SJCRH30 (cell line): Measurements from ENCODE around the gene ADGRG4. TPM values are rescaled to one million over a fixed set of nuclear protein-coding genes. Genes with fewer than 3 reads are reported as not detected.
"Not testable (repeated sequence)": the region's sequence is repeated elsewhere in the genome, so short reads cannot be mapped to it uniquely, and the experiment has no call there.

ENCODE experiments used
- DNase-seq, 2 experiments: peaks; one replicate each; pipeline ENCODE4 v3.0.0-alpha.2; 2015 to 2020
- H3K27ac ChIP-seq: fragments of 250-450 bp; sonication (Bioruptor Pico); 2 replicates; pipeline ENCODE4 v1.5.1; 2020; ENCODE audit warnings: mild to moderate bottlenecking, moderate library complexity
- H3K27me3 ChIP-seq: fragments of 250-450 bp; sonication (Bioruptor Pico); 2 replicates; pipeline ENCODE4 v1.5.1; 2020; ENCODE audit warnings: mild to moderate bottlenecking, moderate library complexity
- H3K36me3 ChIP-seq: fragments of 250-450 bp; sonication (Bioruptor Pico); 2 replicates; pipeline ENCODE4 v1.5.1; 2020; ENCODE audit warnings: mild to moderate bottlenecking, moderate library complexity
- H3K4me1 ChIP-seq: fragments of 250-450 bp; sonication (Bioruptor Pico); 2 replicates; pipeline ENCODE4 v1.5.1; 2020; ENCODE audit warnings: mild to moderate bottlenecking, moderate library complexity
- H3K4me3 ChIP-seq: fragments of 250-450 bp; sonication (Bioruptor Pico); 2 replicates; pipeline ENCODE4 v1.5.1; 2020; ENCODE audit warnings: mild to moderate bottlenecking, moderate library complexity
- H3K9me3 ChIP-seq: fragments of 250-450 bp; sonication (Bioruptor Pico); replicated peaks from 2 replicates; pipeline ENCODE4 v1.5.1; 2020; ENCODE audit warnings: mild to moderate bottlenecking, moderate library complexity
- total RNA-seq: library from RNA; depleted of rRNA; stranded (reverse); fragments of >200 nt; shearing (Covaris generic); gene quantifications from 2 replicates; pipeline ENCODE4 v1.2.3, GENCODE V29; 2014

The ADGRG4 gene
- total RNA-seq, 1 experiment from 2014 or later, result not detected

DNA sequence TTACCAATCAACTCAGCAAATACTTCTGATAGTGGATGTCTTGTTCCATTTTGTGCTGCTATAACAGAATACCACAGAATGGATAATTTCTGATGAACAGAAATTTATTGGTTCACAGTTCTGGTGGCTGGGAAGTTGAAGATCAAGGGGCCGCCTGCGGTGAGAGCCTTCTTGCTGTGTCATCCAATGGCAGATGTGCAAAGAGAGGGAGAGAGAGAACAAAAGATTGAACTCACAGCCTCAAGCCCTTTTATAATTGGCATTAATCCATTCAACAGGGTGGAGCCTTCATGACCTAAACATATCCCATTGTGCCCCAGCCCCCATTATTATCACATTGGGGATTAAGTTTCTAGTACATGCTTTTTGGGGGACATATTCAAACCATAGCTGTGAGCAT is 86.1 kb downstream of the ADGRG4 start:
- no peak for DNase-seq
- Histone ChIP-seq H3K9me3 (no peaks in the 10 kb centered on the region), H3K36me3 (no peaks in the 10 kb centered on the region), H3K27me3 (no peaks in the 10 kb centered on the region), H3K27ac (no peak overlapping the region), H3K4me1 (no peaks in the 10 kb centered on the region), H3K4me3 (no peak overlapping the region)

DNA sequence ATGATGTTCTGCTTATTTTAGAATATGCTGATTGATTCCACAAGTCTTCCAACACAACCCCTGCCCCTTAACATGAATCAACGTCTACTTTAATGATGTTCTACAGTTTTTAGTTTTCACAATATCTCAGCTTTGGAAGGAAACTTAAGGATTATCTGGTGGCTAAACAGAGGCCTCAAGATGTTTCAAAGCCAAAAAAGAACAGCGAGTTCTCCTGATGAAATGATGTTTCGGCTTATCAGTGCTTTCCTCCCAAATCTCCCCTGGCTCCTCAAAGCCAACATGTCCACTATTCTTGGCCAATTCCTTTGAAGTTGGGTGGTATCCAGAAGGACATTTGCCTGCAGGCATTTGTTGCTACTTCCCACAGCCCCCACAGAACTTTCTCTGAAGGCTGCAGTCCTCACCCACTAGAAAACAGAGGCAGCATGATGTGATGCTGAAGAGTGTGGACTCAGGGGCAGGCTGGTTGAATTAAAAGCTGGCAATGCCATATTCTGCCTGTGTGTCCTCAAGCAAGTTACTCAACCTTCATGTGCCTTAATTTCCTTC is 87.3 kb downstream of the ADGRG4 start:
- Histone ChIP-seq H3K9me3 (no peaks in the 10 kb centered on the region), H3K36me3 (no peaks in the 10 kb centered on the region), H3K27ac (no peak overlapping the region), H3K27me3 (no peaks in the 10 kb centered on the region), H3K4me1 (no peaks in the 10 kb centered on the region), H3K4me3 (no peak overlapping the region)
- no peak for DNase-seq

DNA sequence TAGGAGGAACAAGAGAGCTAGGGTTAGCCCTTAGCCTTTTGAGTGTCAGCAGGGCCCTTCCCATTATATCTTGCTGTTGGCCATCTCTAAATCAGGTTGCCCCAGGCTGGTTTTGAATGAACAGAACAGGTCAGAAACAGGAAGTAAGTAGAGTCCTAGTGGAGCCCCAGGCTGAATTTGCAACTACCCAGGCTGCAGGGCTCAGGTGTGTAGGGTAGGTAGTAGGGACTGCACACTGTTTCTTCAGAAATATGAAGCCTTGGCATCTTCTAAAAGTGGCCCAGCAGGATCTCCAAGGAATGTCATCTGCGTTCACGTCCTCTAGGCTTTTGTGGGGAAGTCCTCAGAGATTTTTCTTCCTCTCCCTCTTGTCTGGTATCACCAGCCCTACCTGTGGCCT is 90.2 kb downstream of the ADGRG4 start:
- Histone ChIP-seq H3K36me3 (no peaks in the 10 kb centered on the region), H3K27me3 (no peaks in the 10 kb centered on the region), H3K27ac (no peak overlapping the region), H3K4me3 (no peak overlapping the region), H3K4me1 (no peaks in the 10 kb centered on the region), H3K9me3 (no peaks in the 10 kb centered on the region)
- DNase-seq, result no peak

- no peak overlapping the region for H3K4me3 ChIP-seq
- H3K4me1 ChIP-seq, result no peaks in the 10 kb centered on the region
- H3K27me3 ChIP-seq, result no peaks in the 10 kb centered on the region
- no peaks in the 10 kb centered on the region for H3K36me3 ChIP-seq
- H3K27ac ChIP-seq, result no peak overlapping the region
- DNase-seq, result no peak
- no peaks in the 10 kb centered on the region for H3K9me3 ChIP-seq
These were observed 94.5 kb downstream of the ADGRG4 start for GRCh38 chrX:136395271-136395670.

- no peak for DNase-seq
- Histone ChIP-seq H3K27ac (no peak overlapping the region), H3K9me3 (no peaks in the 10 kb centered on the region), H3K4me3 (no peak overlapping the region), H3K4me1 (no peaks in the 10 kb centered on the region), H3K36me3 (no peaks in the 10 kb centered on the region), H3K27me3 (no peaks in the 10 kb centered on the region)
These were observed 96.2 kb downstream of the ADGRG4 start for GRCh38 chrX:136397001-136397400.

DNA sequence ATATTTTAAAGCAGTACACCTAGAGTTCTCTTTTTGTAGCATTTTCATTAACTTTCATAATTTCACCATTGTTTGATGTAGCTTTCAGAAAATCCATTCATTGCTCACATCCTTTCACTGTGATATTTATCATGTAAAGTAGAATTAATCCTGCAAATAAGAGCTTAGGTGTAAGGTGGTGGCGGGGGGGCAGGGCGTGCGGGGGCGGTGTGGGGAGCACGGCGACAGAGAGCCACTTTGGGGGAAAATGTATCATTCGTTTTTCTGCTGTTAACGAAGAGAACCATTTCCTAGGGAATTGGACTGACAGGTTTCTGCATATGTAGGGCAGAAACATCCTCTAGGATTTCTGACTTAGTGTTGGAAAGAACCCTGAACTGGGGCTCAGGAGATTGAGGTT is 104.4 kb downstream of the ADGRG4 start:
- Histone ChIP-seq H3K4me1 (no peaks in the 10 kb centered on the region), H3K36me3 (no peaks in the 10 kb centered on the region), H3K4me3 (no peak overlapping the region), H3K9me3 (no peaks in the 10 kb centered on the region), H3K27me3 (no peaks in the 10 kb centered on the region), H3K27ac (no peak overlapping the region)
- no peak for DNase-seq

DNA sequence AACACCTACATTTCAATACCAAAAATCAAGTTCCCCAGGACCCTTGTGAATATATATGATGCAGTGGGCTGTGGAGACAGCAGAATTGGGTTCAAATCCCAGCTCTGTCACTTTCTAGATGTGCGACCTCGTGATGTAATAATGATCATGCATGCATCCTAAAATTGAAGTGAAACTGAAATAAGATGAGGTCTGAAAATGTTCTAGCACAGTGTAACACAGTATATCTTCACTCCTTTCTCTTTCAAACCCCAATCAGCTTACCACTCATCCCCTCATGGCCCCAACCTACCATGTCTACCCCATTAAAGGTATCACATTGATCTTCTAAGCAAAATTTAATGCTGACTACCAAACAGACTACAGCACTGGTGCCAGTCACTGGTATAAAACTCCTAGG is 117.0 kb downstream of the ADGRG4 start:
- H3K4me3 ChIP-seq, result no peak overlapping the region
- DNase-seq, result no peak
- no peaks in the 10 kb centered on the region for H3K4me1 ChIP-seq
- H3K9me3 ChIP-seq, result no peaks in the 10 kb centered on the region
- no peaks in the 10 kb centered on the region for H3K27me3 ChIP-seq
- H3K36me3 ChIP-seq, result no peaks in the 10 kb centered on the region
- H3K27ac ChIP-seq, result no peak overlapping the region

DNA sequence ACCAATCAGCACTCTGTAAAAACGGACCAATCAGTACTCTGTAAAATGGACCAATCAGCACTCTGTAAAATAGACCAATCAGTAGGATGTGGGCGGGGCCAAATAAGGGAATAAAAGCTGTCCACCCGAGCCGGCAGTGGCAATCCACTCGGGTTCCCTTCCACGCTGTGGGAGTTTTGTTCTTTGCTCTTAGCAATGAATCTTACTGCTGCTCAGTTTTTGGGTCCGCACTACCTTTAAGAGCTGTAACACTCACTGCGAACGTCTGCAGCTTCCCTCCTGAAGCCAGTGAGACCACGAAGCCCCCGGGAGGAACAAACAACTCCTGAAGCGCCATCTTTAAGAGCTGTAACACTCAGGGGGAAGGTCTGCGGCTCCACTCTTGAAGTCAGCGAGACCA is 120.6 kb downstream of the ADGRG4 start:
- DNase-seq, result no peak
- Histone ChIP-seq H3K4me1 (no peaks in the 10 kb centered on the region), H3K4me3 (no peak overlapping the region), H3K27ac (no peak overlapping the region), H3K27me3 (no peaks in the 10 kb centered on the region), H3K36me3 (no peaks in the 10 kb centered on the region), H3K9me3 (no peaks in the 10 kb centered on the region)

- no peaks in the 10 kb centered on the region for H3K36me3 ChIP-seq
- no peak for DNase-seq
These were observed 123.0 kb downstream of the ADGRG4 start for GRCh38 chrX:136423724-136424123.

GRCh38 chrX:136425996-136426395 is 125.2 kb downstream of the ADGRG4 start:
- DNase-seq, result no peak
- Histone ChIP-seq H3K27ac (no peak overlapping the region), H3K27me3 (no peaks in the 10 kb centered on the region), H3K4me3 (no peak overlapping the region), H3K36me3 (no peaks in the 10 kb centered on the region), H3K4me1 (no peaks in the 10 kb centered on the region), H3K9me3 (no peaks in the 10 kb centered on the region)

More at GRCh38 chrX:136423724-136424123, 123.0 kb downstream of the ADGRG4 start:
- Histone ChIP-seq H3K4me3 (no peak overlapping the region), H3K27me3 (no peaks in the 10 kb centered on the region), H3K27ac (no peak overlapping the region), H3K9me3 (no peaks in the 10 kb centered on the region), H3K4me1 (no peaks in the 10 kb centered on the region)

DNA sequence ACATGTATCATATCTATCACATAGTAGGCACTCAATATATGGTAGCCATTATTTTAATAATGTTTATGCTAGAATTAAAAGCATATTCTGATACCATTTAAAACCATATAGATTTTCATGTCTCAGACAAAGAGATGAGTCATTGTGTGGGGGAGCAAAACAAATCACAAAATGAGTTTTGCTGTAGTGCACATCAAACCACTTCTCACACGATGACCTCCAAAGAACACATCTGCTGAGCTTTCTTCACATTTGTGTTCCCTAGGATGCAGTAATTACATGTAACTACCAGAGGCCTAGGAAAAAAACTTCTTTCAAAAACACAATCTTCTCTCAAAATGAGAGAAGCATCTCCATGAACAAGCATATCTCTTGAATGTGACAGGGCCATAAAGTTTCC is 130.9 kb downstream of the ADGRG4 start:
- Histone ChIP-seq H3K4me1 (no peaks in the 10 kb centered on the region), H3K27ac (no peak overlapping the region), H3K9me3 (no peaks in the 10 kb centered on the region), H3K27me3 (no peaks in the 10 kb centered on the region), H3K4me3 (no peak overlapping the region), H3K36me3 (no peaks in the 10 kb centered on the region)
- no peak for DNase-seq

DNA sequence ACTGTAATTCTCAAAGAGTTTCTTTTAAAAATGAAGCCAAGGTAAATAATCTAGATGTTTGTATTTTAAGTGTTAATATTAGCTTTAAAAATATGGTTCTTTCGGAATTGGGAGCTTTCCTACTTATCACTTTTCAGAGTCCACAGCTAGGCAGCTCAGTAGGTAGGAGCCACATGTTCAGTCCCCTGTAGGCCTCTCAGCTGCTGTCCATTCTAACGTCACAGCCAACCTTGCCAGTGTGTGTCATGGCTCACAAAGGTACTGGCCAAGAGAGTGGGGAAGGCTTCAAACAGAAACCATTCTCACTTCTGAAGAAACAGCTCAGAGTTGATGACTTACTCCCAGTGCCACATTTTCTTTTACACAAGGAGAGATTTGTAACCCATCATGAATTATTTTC is 137.0 kb downstream of the ADGRG4 start:
- Histone ChIP-seq H3K9me3 (no peaks in the 10 kb centered on the region), H3K4me1 (no peaks in the 10 kb centered on the region), H3K4me3 (no peak overlapping the region), H3K27me3 (no peaks in the 10 kb centered on the region), H3K36me3 (no peaks in the 10 kb centered on the region), H3K27ac (no peak overlapping the region)
- no peak for DNase-seq

GRCh38 chrX:136438192-136438591 is 137.4 kb downstream of the ADGRG4 start:
- no peak for DNase-seq
- H3K4me1 ChIP-seq, result no peaks in the 10 kb centered on the region
- no peaks in the 10 kb centered on the region for H3K27me3 ChIP-seq
- no peak overlapping the region for H3K27ac ChIP-seq
- H3K36me3 ChIP-seq, result no peaks in the 10 kb centered on the region
- no peak overlapping the region for H3K4me3 ChIP-seq
- H3K9me3 ChIP-seq, result no peaks in the 10 kb centered on the region

GRCh38 chrX:136445674-136446073 is 144.9 kb downstream of the ADGRG4 start:
- H3K9me3 ChIP-seq, H3K4me1 ChIP-seq, H3K27ac ChIP-seq, H3K4me3 ChIP-seq, H3K27me3 ChIP-seq, H3K36me3 ChIP-seq, DNase-seq: not testable (repeated sequence)

- H3K4me1 ChIP-seq, result no peaks in the 10 kb centered on the region
- H3K27me3 ChIP-seq, result no peaks in the 10 kb centered on the region
- H3K27ac ChIP-seq, result no peak overlapping the region
- DNase-seq, result no peak
- H3K9me3 ChIP-seq, result no peaks in the 10 kb centered on the region
- H3K36me3 ChIP-seq, result no peaks in the 10 kb centered on the region
- H3K4me3 ChIP-seq, result no peak overlapping the region
These were observed 145.4 kb downstream of the ADGRG4 start for GRCh38 chrX:136446208-136446607.

- DNase-seq, result no peak
- H3K9me3 ChIP-seq, result no peaks in the 10 kb centered on the region
- H3K36me3 ChIP-seq, result no peaks in the 10 kb centered on the region
- H3K4me3 ChIP-seq, result no peak overlapping the region
- H3K27me3 ChIP-seq, result no peaks in the 10 kb centered on the region
- no peak overlapping the region for H3K27ac ChIP-seq
- no peaks in the 10 kb centered on the region for H3K4me1 ChIP-seq
These were observed 146.5 kb downstream of the ADGRG4 start for GRCh38 chrX:136447308-136447707.
